ENCODE data around the gene GAST.

GRCh38 chr17:41739661-41740352 is 27.7 kb downstream of the GAST start:
- TF ChIP-seq CTCF (conservative IDR thresholded peaks at IDR 0.05 in 1 of 2, IDR thresholded peaks at IDR 0.05 in 1 of 2; ENCODE audit: low read depth in 1 of 2, low read length in 2 of 2), result no peak
- no peak for TF ChIP-seq EZH2 (IDR thresholded peaks at IDR 0.05; ENCODE audit: low read length, missing control alignments)

All from fibroblast of lung (primary cell).